GM19238 (cell line): ENCODE measurements around the gene IFNL4.
"Not testable (repeated sequence)": the region's sequence is repeated elsewhere in the genome, so short reads cannot be mapped to it uniquely, and the experiment has no call there.

Source experiments
- DNase-seq: peaks from one replicate; pipeline ENCODE4 v3.0.0; 2011; ENCODE audit warnings: low spot score; ENCODE audit not compliant: insufficient read length

The IFNL4 gene

GRCh38 chr19:39248806-39249205 lies at the start of gene IFNL4:
TSS of gene IFNL4 (minus strand) at chr19:39248856.
- DNase-seq, result no peak

- no peak for DNase-seq
Observed at GRCh38 chr19:39297931-39298634, 49.4 kb upstream of the IFNL4 start.

- no peak for DNase-seq
Observed at GRCh38 chr19:39296906-39297305, 48.2 kb upstream of the IFNL4 start.

- no peak for DNase-seq
Observed at GRCh38 chr19:39296055-39296645, 47.5 kb upstream of the IFNL4 start, which contains the start of gene IFNL1. TSS of gene IFNL1 (plus strand) at chr19:39296407. CDS start at chr19:39296422, 15 bp downstream.

DNA sequence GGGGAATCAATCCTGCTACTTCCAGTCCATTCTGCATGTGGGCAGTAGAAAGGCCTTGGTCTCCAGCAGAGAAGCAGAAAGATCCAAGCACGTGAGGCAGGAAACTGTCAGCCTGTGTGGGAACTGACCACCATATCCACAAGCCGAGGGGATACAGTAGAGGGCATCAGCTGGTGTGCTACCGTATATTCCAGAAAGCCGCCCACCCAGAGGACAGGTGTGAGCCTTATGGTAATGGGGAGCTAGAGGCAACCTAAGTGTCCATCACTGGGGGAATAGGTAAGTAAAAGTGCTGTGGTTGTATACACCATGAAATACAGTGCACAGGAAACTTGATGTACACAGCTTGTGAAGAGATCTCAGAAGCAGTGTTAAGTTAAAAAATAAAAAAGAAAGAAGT lies 44.7 kb upstream of the IFNL4 start:
- DNase-seq, result no peak

- DNase-seq, result no peak
Observed at GRCh38 chr19:39284032-39284431, 35.4 kb upstream of the IFNL4 start.

DNA sequence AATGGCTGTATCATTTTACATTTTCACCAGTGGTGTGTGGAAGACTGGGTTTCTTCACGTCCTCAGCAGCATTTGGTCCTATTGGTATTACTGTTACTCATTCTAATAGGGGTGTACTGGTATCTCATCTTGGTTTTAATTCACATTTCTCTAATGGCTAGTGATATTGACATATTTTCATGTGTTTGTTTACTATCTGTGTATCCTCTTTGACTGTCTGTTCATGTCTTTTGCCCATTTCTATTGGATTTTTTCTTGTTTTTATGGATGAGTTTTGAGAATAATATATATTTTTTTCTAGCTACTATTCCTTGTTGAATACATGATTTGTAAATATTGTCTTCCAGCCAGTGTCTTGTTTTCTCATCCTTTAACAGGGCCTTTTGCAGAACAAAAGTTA lies 33.4 kb upstream of the IFNL4 start:
- DNase-seq, result no peak

DNA sequence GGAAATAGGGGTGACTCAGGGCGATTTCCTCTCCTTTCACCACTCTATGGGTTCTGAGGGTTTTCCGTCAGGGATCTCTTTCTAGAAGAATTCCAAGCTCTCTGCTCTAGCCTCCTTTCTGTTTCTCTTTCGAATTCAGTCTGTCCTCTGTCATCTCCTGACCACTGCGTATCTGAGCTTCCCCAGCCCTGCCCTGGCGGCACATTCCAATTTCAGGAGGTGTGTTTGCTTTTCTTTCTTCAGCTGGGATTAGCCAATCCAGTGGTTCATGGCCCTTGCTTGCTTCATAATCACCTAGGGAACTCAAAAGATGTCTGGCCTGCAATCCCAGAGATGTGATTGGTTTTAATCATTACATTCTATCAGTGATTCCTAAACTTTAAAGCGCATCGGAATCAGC lies 28.9 kb upstream of the IFNL4 start:
- no peak for DNase-seq

DNA sequence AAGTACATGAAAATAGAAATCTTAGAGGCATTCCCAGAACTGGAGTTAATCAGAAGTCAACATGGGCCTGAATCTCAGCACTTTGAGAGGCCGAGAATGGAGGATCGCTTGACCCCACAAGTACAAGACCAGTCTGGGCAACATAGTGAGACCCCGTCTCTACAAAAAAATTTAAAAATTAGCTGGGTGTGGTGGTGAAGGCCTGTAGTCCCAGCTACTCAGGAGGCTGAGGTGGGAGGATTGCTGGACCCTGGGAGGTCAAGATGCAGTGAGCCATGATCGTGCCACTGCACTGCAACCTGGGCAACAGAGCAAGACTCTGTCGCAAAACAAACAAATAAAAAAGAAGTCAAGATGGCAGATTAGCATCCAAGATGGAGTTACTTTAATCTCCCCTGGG lies 28.1 kb upstream of the IFNL4 start:
- DNase-seq, result no peak

DNA sequence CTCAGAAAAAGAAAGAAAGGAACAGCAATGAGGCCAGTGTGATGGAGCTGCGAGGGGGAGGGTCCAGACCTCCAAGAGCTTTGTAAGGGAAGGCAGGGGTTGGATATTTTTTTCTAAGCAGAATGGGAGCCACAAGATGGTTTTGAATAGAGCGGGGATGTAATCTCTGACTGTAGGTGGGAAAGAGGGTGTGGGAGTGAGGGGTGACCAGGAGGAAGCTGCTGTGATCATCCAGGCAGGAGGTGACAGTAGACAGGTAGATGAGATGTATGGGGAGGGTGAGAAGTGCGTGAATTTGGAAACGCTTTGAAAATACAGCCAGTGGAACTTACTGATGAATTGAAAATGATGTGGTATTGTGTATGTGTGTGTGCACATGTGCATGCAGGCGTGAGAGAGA lies 26.9 kb upstream of the IFNL4 start:
- DNase-seq, result no peak

- DNase-seq, result not testable (repeated sequence)
Observed at GRCh38 chr19:39273859-39274258, 25.2 kb upstream of the IFNL4 start.

DNA sequence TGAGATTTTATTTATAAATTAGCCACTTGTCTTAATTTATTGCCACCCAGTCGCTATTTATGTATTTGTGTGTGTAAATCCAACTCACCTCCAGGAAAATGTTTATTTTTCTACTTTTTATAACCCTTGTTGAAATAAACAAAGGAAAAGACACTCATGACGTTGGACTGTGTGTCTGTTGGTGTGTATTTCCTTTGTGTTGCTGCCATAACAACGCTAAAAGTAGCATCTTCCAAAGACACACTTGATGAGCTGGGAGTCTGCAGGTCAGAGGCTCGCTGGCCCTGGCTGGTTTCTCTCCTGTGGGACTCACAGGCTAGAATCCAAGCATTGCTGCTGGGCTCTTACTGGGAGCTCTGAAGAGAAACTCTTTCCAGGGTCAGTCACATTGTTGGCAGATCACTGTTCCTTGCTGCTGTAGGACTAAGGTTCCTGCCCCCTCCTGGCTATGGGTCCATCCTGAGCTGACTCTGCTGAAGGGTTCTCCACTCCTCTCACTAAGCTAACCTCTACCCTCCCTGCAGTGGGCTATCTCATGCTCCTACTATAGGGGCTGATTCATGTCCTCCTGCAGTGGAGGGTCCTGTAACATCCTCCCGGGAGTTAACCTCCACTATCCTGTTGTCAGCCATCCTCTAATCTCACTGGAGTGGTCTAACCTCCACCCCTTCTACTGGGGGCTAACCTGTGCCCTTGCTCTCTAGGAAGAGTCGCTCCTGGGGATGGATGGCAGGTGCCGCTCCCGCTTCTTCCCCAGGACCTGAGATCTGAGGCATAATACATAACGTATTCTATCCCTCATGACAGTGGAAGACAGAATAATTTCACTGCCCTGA lies 21.6 kb upstream of the IFNL4 start:
- no peak for DNase-seq

DNA sequence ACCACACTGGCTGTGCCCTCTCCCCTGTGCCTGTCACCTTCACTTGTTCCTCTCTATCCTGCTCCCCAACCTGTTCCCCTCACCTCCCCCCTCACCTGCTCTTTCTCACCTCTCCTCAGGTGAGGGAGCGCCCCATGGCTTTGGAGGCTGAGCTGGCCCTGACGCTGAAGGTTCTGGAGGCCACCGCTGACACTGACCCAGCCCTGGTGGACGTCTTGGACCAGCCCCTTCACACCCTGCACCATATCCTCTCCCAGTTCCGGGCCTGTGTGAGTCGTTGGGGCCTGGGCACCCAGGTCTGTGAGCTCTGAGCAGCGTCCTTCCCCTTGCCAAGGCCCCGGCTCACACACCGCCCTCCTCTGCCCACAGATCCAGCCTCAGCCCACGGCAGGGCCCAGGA lies 20.7 kb upstream of the IFNL4 start:
- DNase-seq, result not testable (repeated sequence)

- not testable (repeated sequence) for DNase-seq
Observed at GRCh38 chr19:39268531-39269223, 20.0 kb upstream of the IFNL4 start.

GRCh38 chr19:39268085-39268484 lies 19.4 kb upstream of the IFNL4 start, which contains the start of gene IFNL2:
TSS of gene IFNL2 (plus strand) at chr19:39268396. CDS start at chr19:39268569, 173 bp downstream.
- not testable (repeated sequence) for DNase-seq

- DNase-seq, result no peak
Observed at GRCh38 chr19:39265321-39265916, 16.8 kb upstream of the IFNL4 start.

GRCh38 chr19:39264306-39265290 lies 15.9 kb upstream of the IFNL4 start:
- DNase-seq, result no peak

DNA sequence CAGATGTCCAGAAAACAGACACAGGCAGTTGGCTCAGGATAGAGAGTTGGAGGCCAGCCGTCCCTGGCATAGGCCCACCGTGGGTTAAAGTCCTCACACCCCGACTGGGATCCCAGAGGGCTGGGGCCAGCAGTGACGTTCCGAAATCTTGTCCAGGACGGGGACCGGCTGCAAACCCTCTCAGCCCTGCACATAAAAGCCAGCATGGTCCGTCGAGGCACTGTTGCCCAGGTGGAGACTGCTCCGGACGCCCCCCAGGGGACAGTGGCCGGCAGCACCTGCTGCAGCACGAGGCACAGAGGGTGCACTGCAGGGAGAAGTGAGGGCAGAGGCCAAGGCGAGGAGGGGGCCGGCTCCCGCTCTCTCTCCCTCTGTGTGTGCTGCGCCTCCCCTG lies 15.3 kb upstream of the IFNL4 start:
- DNase-seq, result no peak

DNA sequence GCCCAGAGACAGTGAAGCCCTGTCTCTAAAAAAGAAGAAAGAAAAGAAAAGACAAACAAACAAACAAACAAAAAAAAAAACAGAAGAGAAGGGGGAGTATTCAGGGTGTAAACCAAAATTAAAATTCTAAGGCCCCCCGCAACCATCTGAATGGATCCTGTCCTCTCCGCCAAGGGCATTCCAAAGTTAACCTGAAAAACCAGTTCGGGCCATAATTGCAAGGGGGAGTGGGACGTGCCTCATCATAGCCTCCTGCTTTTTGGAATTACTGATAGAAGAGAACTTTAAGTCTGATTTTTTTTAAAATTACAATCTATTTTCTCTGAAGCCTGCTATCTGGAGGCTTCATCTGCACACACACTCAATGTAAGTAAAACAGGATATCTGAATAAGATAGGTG lies 13.8 kb upstream of the IFNL4 start:
- DNase-seq, result no peak

DNA sequence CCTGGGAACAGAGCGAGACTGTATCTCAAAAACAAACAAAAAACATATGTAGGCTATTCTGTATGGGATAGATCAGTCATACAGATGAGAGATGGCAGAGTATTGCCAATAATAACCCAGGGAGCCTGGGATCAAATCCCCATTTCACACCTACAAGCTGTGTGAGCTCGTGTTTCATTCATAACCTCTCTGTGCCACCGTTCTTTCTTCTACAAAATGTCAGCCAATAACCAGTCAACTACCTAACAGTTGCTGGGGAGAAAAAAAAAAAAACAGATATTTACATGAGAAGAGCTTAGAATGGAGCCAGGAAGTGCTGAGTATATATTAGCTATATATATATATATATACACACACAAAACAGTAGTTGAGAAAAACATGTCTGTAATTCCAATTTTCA lies 13.0 kb upstream of the IFNL4 start:
- DNase-seq, result no peak
